GM23248 (cell line): ENCODE data around the gene ARL6IP4. TPM values are rescaled to one million over a fixed set of nuclear protein-coding genes. Genes with fewer than 3 reads are reported as not detected.

Experiments used
- DNase-seq: peaks from one replicate; pipeline ENCODE4 v3.0.0-alpha.2; 2015
- H2AFZ ChIP-seq: fragments of 200-600 bp; sonication (generic); 2 replicates; pipeline ENCODE4 v1.6.1; 2016; ENCODE audit warnings: antibody characterized with exemption
- H3F3A ChIP-seq: fragments of 200-600 bp; sonication (generic); 2 replicates; pipeline ENCODE4 v1.6.1; 2016; ENCODE audit warnings: mild to moderate bottlenecking, antibody characterized with exemption, mixed run types; ENCODE audit not compliant: insufficient read depth
- H3K27ac ChIP-seq: fragments of 200-600 bp; sonication (generic); 2 replicates; pipeline ENCODE4 v1.5.1; 2016; ENCODE audit warnings: mild to moderate bottlenecking
- H3K27me3 ChIP-seq: fragments of 200-600 bp; sonication (generic); replicated peaks from 2 replicates; pipeline ENCODE4 v1.6.1; 2016; ENCODE audit warnings: mild to moderate bottlenecking; ENCODE audit not compliant: insufficient read depth
- H3K36me3 ChIP-seq: fragments of 200-600 bp; sonication (generic); 2 replicates; pipeline ENCODE4 v1.6.1; 2016; ENCODE audit warnings: low read depth, mild to moderate bottlenecking
- H3K4me1 ChIP-seq: fragments of 200-600 bp; sonication (generic); 2 replicates; pipeline ENCODE4 v1.6.1; 2016; ENCODE audit warnings: mild to moderate bottlenecking; ENCODE audit not compliant: insufficient read depth
- H3K4me2 ChIP-seq: fragments of 200-600 bp; sonication (generic); one replicate; pipeline ENCODE4 v1.6.1; 2016; ENCODE audit warnings: mild to moderate bottlenecking; ENCODE audit not compliant: unreplicated experiment
- H3K4me3 ChIP-seq: fragments of 200-600 bp; sonication (generic); 2 replicates; pipeline ENCODE4 v1.5.1; 2016; ENCODE audit warnings: mild to moderate bottlenecking
- H3K79me2 ChIP-seq: fragments of 200-600 bp; sonication (generic); 2 replicates; pipeline ENCODE4 v1.6.1; 2016; ENCODE audit warnings: mild to moderate bottlenecking; ENCODE audit not compliant: insufficient read depth
- H3K9ac ChIP-seq: fragments of 200-600 bp; sonication (generic); 2 replicates; pipeline ENCODE4 v1.6.1; 2016; ENCODE audit warnings: mild to moderate bottlenecking
- H3K9me2 ChIP-seq: fragments of 200-600 bp; sonication (generic); 2 replicates; pipeline ENCODE4 v1.6.1; 2016; ENCODE audit warnings: mixed run types, mild to moderate bottlenecking, moderate library complexity; ENCODE audit not compliant: insufficient read depth
- H3K9me3 ChIP-seq: fragments of 200-600 bp; sonication (generic); one replicate; pipeline ENCODE4 v1.6.1; 2017; ENCODE audit warnings: low read depth
- H4K20me1 ChIP-seq: fragments of 200-600 bp; sonication (generic); 2 replicates; pipeline ENCODE4 v1.6.0; 2016; ENCODE audit not compliant: insufficient read depth
- EZH2 ChIP-seq: fragments of 200-600 bp; sonication (generic); IDR thresholded peaks from 2 replicates; pipeline ENCODE4 v1.6.1; 2018; ENCODE audit warnings: antibody characterized with exemption, mild to moderate bottlenecking; ENCODE audit not compliant: insufficient read depth, poor library complexity, severe bottlenecking
- EZH2phosphoT487 ChIP-seq: fragments of 200-600 bp; sonication (generic); IDR thresholded peaks from 2 replicates; pipeline ENCODE4 v1.6.1; 2018; ENCODE audit warnings: antibody characterized with exemption, moderate library complexity, mild to moderate bottlenecking, low read depth; ENCODE audit not compliant: insufficient read depth
- WGBS, 2 experiments: methylation state at CpG; one replicate each; pipeline ENCODE4 v1.1.6; 2015 to 2017; ENCODE audit warnings: low lambda C conversion rate in 2 of 2, low coverage in 1 of 2; ENCODE audit errors: missing lambda C conversion rate in 2 of 2; 5-methylcytosine and 5-hydroxymethylcytosine counted together
- in situ Hi-C: fragments of 300-500 bp; cut with MboI; formaldehyde crosslinking; loops from 2 replicates; pipeline ENCODE4 v1.15.0; 2020
- polyA plus RNA-seq: library from polyadenylated mRNA; unstranded; fragments of >200 nt; fragmentation: Nextera tagmentation; extraction: Ambion mirVana; gene quantifications from 2 replicates; pipeline ENCODE4 v1.2.1, GENCODE V29; 2016
- total RNA-seq: library from RNA; depleted of rRNA; stranded (reverse); fragments of >200 nt; shearing (Covaris generic); gene quantifications from 2 replicates; pipeline ENCODE4 v1.2.3, GENCODE V29; 2014

ARL6IP4 gene
- total and polyA plus RNA-seq, 2 experiments from 2014 or later, result 150 to 259 TPM

- Histone ChIP-seq H3K36me3 (no peaks in the 10 kb centered on the region), H3F3A (no peaks in the 10 kb centered on the region), H3K9ac (no peak overlapping the region), H3K27ac (no peak overlapping the region), H3K9me3 (no peaks in the 10 kb centered on the region), H3K4me3 (no peak overlapping the region), H3K9me2 (no peaks in the 10 kb centered on the region), H3K4me1 (no peaks in the 10 kb centered on the region), H4K20me1 (no peaks in the 10 kb centered on the region), H3K4me2 (no peak overlapping the region), H2AFZ (no peak overlapping the region), H3K79me2 (no peaks in the 10 kb centered on the region), H3K27me3 (no peaks in the 10 kb centered on the region)
- in situ Hi-C loops, result no loop called here
- 92 to 95% methylated on average over 11 to 13 of the region's 13 CpGs for WGBS, 2 experiments
- DNase-seq, result no peak
- TF ChIP-seq EZH2phosphoT487 (no peak), EZH2 (no peak)
These were observed 14.5 kb downstream of the ARL6IP4 start for GRCh38 chr12:122994781-122995502.

GRCh38 chr12:122995503-122996187 is 15.2 kb downstream of the ARL6IP4 start:
- no peaks in the 10 kb centered on the region for H3F3A ChIP-seq
- no peaks in the 10 kb centered on the region for H4K20me1 ChIP-seq
- TF ChIP-seq EZH2 (no peak), EZH2phosphoT487 (no peak)
- no peak for DNase-seq
- H3K9me2 ChIP-seq, result no peaks in the 10 kb centered on the region
- no peaks in the 10 kb centered on the region for H3K36me3 ChIP-seq
- H3K4me3 ChIP-seq, result no peak overlapping the region
- no peak overlapping the region for H2AFZ ChIP-seq
- H3K27me3 ChIP-seq, result no peaks in the 10 kb centered on the region
- no peaks in the 10 kb centered on the region for H3K4me1 ChIP-seq
- no peaks in the 10 kb centered on the region for H3K79me2 ChIP-seq
- no peak overlapping the region for H3K27ac ChIP-seq
- no peak overlapping the region for H3K4me2 ChIP-seq
- 80 to 86% methylated on average over 19 of the region's 20 CpGs for WGBS, 2 experiments
- no peaks in the 10 kb centered on the region for H3K9me3 ChIP-seq
- H3K9ac ChIP-seq, result no peak overlapping the region
- in situ Hi-C loops, result no loop called here

- no peaks in the 10 kb centered on the region for H3F3A ChIP-seq
- H3K9me3 ChIP-seq, result no peaks in the 10 kb centered on the region
- TF ChIP-seq EZH2phosphoT487, result no peak
- TF ChIP-seq EZH2, result no peak
- H3K27me3 ChIP-seq, result no peaks in the 10 kb centered on the region
- no peak overlapping the region for H2AFZ ChIP-seq
- H4K20me1 ChIP-seq, result no peaks in the 10 kb centered on the region
- 96 to 99% methylated on average over 7 of the region's 7 CpGs for WGBS, 2 experiments
- no peaks in the 10 kb centered on the region for H3K4me1 ChIP-seq
- H3K36me3 ChIP-seq, result no peaks in the 10 kb centered on the region
- DNase-seq, result no peak
- H3K79me2 ChIP-seq, result no peaks in the 10 kb centered on the region
- in situ Hi-C loops, result no loop called here
- H3K9me2 ChIP-seq, result no peaks in the 10 kb centered on the region
- H3K9ac ChIP-seq, result no peak overlapping the region
- no peak overlapping the region for H3K4me2 ChIP-seq
- H3K4me3 ChIP-seq, result no peak overlapping the region
- no peak overlapping the region for H3K27ac ChIP-seq
These were observed 15.7 kb downstream of the ARL6IP4 start for GRCh38 chr12:122996188-122996601.

GRCh38 chr12:122996621-122997342 is 16.3 kb downstream of the ARL6IP4 start:
- H3K27ac ChIP-seq, result no peak overlapping the region
- no peaks in the 10 kb centered on the region for H3K9me2 ChIP-seq
- H3K36me3 ChIP-seq, result no peaks in the 10 kb centered on the region
- no peaks in the 10 kb centered on the region for H3F3A ChIP-seq
- no peaks in the 10 kb centered on the region for H3K9me3 ChIP-seq
- no peak overlapping the region for H3K4me3 ChIP-seq
- H3K9ac ChIP-seq, result no peak overlapping the region
- in situ Hi-C loops, result no loop called here
- H3K79me2 ChIP-seq, result no peaks in the 10 kb centered on the region
- no peaks in the 10 kb centered on the region for H3K4me1 ChIP-seq
- TF ChIP-seq EZH2phosphoT487 (no peak), EZH2 (no peak)
- DNase-seq, result no peak
- no peak overlapping the region for H2AFZ ChIP-seq
- no peaks in the 10 kb centered on the region for H4K20me1 ChIP-seq
- WGBS, 2 experiments, result 94 to 95% methylated on average over 15 to 16 of the region's 16 CpGs
- H3K4me2 ChIP-seq, result no peak overlapping the region
- H3K27me3 ChIP-seq, result no peaks in the 10 kb centered on the region
